Prostate gland (tissue), 2 donors: ENCODE results near the gene BRCA2. TPM values are rescaled to one million over a fixed set of nuclear protein-coding genes. Genes with fewer than 3 reads are reported as not detected.

Source experiments
- DNase-seq: peaks from one replicate; pipeline ENCODE4 v3.0.0-alpha.2; 2019; ENCODE audit warnings: low spot score
- H3K27ac ChIP-seq, 2 donors: fragments of 200-600 bp; sonication (generic); 2 replicates each; pipeline ENCODE4 v1.5.1; 2017 to 2019
- H3K27me3 ChIP-seq: fragments of 200-600 bp; sonication (generic); replicated peaks from 2 replicates; pipeline ENCODE4 v1.5.1; 2019; ENCODE audit not compliant: insufficient read depth
- H3K36me3 ChIP-seq, 2 donors: fragments of 200-600 bp; sonication (generic); 1 replicate in 1 of 2; 2 replicates in 1 of 2; pipeline versions ENCODE4 v1.5.1 to v1.8.1; 2017 to 2019
- H3K4me1 ChIP-seq: fragments of 200-600 bp; sonication (generic); replicated peaks from 2 replicates; pipeline ENCODE4 v1.5.1; 2019
- H3K4me3 ChIP-seq, 2 donors: fragments of 200-600 bp; sonication (generic); 2 replicates each; pipeline ENCODE4 v1.5.1; 2017 to 2019
- H3K9me3 ChIP-seq: fragments of 200-600 bp; sonication (generic); 2 replicates; pipeline ENCODE4 v1.5.1; 2017
- CTCF ChIP-seq, 4 experiments: fragments of 200-600 bp in 2 of 4; fragments of 450-650 bp in 2 of 4; sonication (generic) in 2 of 4; IDR thresholded peaks; 1 replicate in 3 of 4; 2 replicates in 1 of 4; pipeline ENCODE4 v1.5.1; 2016 to 2019; ENCODE audit warnings: antibody characterized with exemption in 4 of 4, mild to moderate bottlenecking in 2 of 4, moderate library complexity in 2 of 4
- POLR2A ChIP-seq: fragments of 450-650 bp; IDR thresholded peaks from one replicate; pipeline ENCODE4 v1.6.1; 2016; ENCODE audit warnings: antibody characterized with exemption, mild to moderate bottlenecking
- POLR2AphosphoS5 ChIP-seq: sonication (generic); formaldehyde crosslinking; IDR thresholded peaks from one replicate; pipeline ENCODE4 v1.6.1; 2017; ENCODE audit warnings: antibody characterized with exemption
- WGBS: methylation state at CpG from one replicate; pipeline ENCODE4 v1.1.5; 2018; 5-methylcytosine and 5-hydroxymethylcytosine counted together
- intact Hi-C: fragments of 100-400 bp; cut with DNase I; formaldehyde crosslinking; loops from one replicate; pipeline ENCODE4 v1.14.2; 2022
- total RNA-seq, 2 donors: library from RNA; depleted of rRNA; stranded (reverse); fragments of >200 nt; gene quantifications; one replicate each; pipeline ENCODE4 v1.1.0, GENCODE V29; 2016

Gene BRCA2
- total RNA-seq, 2 donors from 2014 or later, result 1.8 to 6.6 TPM

GRCh38 chr13:32284927-32285632, 30.2 kb upstream of the BRCA2 start:
- WGBS, result 6% methylated on average over 6 of the region's 6 CpGs
- Histone ChIP-seq H3K36me3 (no peaks in the 10 kb centered on the region), H3K27me3 (no peaks in the 10 kb centered on the region), H3K27ac (peak overlapping the region; percentile 53 to 59), H3K9me3 (no peaks in the 10 kb centered on the region), H3K4me1 (no peaks in the 10 kb centered on the region), H3K4me3 (no peak overlapping the region)
- DNase-seq, result peak; percentile 61
- intact Hi-C loops, result no loop called here
- no peak for TF ChIP-seq CTCF (IDR thresholded peaks at IDR 0.05)
- TF ChIP-seq POLR2AphosphoS5, result peak; percentile 66

- no peak for TF ChIP-seq POLR2AphosphoS5
- no peak for TF ChIP-seq CTCF (IDR thresholded peaks at IDR 0.05)
- TF ChIP-seq POLR2A, result no peak
- WGBS, result 22% methylated on average over 4 of the region's 4 CpGs
These were observed 29.7 kb upstream of the BRCA2 start for GRCh38 chr13:32285633-32285965.

GRCh38 chr13:32297206-32297605, 18.1 kb upstream of the BRCA2 start:
- no peak overlapping the region for H3K4me3 ChIP-seq
- H3K36me3 ChIP-seq, result no peaks in the 10 kb centered on the region
- no peak overlapping the region for H3K27ac ChIP-seq
- H3K4me1 ChIP-seq, result no peaks in the 10 kb centered on the region
- no peaks in the 10 kb centered on the region for H3K9me3 ChIP-seq
- intact Hi-C loops, result no loop called here
- no peak for TF ChIP-seq POLR2AphosphoS5
- no peak for TF ChIP-seq CTCF (IDR thresholded peaks at IDR 0.05)
- no peak for TF ChIP-seq POLR2A
- no peaks in the 10 kb centered on the region for H3K27me3 ChIP-seq
- 81% methylated on average over 2 of the region's 2 CpGs for WGBS
- no peak for DNase-seq

More at GRCh38 chr13:32285633-32285965, 29.7 kb upstream of the BRCA2 start:
- Histone ChIP-seq H3K4me3 (no peak overlapping the region), H3K4me1 (no peaks in the 10 kb centered on the region), H3K27me3 (no peaks in the 10 kb centered on the region), H3K9me3 (no peaks in the 10 kb centered on the region), H3K27ac (peak overlapping the region; percentile 53 to 59), H3K36me3 (no peaks in the 10 kb centered on the region)
- intact Hi-C loops, result no loop called here
- no peak for DNase-seq

- DNase-seq, result no peak
These were observed 16.6 kb upstream of the BRCA2 start for GRCh38 chr13:32298695-32299094.

More at GRCh38 chr13:32298695-32299094, 16.6 kb upstream of the BRCA2 start:
- H3K36me3 ChIP-seq, result no peaks in the 10 kb centered on the region
- no peak overlapping the region for H3K27ac ChIP-seq
- no peaks in the 10 kb centered on the region for H3K4me1 ChIP-seq
- intact Hi-C loops, result no loop called here
- TF ChIP-seq POLR2A, result no peak
- no peak for TF ChIP-seq POLR2AphosphoS5
- TF ChIP-seq CTCF (IDR thresholded peaks at IDR 0.05), result no peak
- H3K4me3 ChIP-seq, result no peak overlapping the region
- 93% methylated on average over 6 of the region's 6 CpGs for WGBS
- no peaks in the 10 kb centered on the region for H3K9me3 ChIP-seq
- H3K27me3 ChIP-seq, result no peaks in the 10 kb centered on the region
